KMS-11 (cell line): ENCODE measurements around the gene MBD1.
"Not testable (repeated sequence)": the region's sequence is repeated elsewhere in the genome, so short reads cannot be mapped to it uniquely, and the experiment has no call there.

Source experiments
- H2AFZ ChIP-seq: fragments of 200-600 bp; sonication (generic); 2 replicates; pipeline ENCODE4 v1.6.1; 2016; ENCODE audit warnings: antibody characterized with exemption, mixed run types, low read depth
- H3K27ac ChIP-seq: fragments of 200-600 bp; sonication (generic); 2 replicates; pipeline ENCODE4 v1.6.1; 2016; ENCODE audit warnings: mild to moderate bottlenecking, mixed run types
- H3K27me3 ChIP-seq: fragments of 200-600 bp; sonication (generic); 2 replicates; pipeline ENCODE4 v1.6.1; 2017; ENCODE audit warnings: mild to moderate bottlenecking, low read depth, mixed run types, moderate library complexity; ENCODE audit not compliant: insufficient read depth
- H3K36me3 ChIP-seq: fragments of 200-600 bp; sonication (generic); 2 replicates; pipeline ENCODE4 v1.6.1; 2017; ENCODE audit warnings: mild to moderate bottlenecking, mixed run types; ENCODE audit not compliant: insufficient read depth
- H3K4me1 ChIP-seq: fragments of 200-600 bp; sonication (generic); 2 replicates; pipeline ENCODE4 v1.6.1; 2016; ENCODE audit warnings: mild to moderate bottlenecking, low read depth, mixed run types; ENCODE audit not compliant: poor library complexity, severe bottlenecking
- H3K4me2 ChIP-seq: fragments of 200-600 bp; sonication (generic); 2 replicates; pipeline ENCODE4 v1.7.0; 2016; ENCODE audit warnings: mild to moderate bottlenecking, mixed run types
- H3K4me3 ChIP-seq: fragments of 200-600 bp; sonication (generic); IDR thresholded peaks from 2 replicates; pipeline ENCODE4 v1.6.1; 2017; ENCODE audit warnings: low read depth, low read length, mixed read lengths; ENCODE audit not compliant: insufficient read depth
- H3K79me2 ChIP-seq: fragments of 200-600 bp; sonication (generic); 2 replicates; pipeline ENCODE4 v1.6.1; 2016; ENCODE audit warnings: low read depth, mixed run types; ENCODE audit not compliant: insufficient read depth
- H3K9ac ChIP-seq: fragments of 200-600 bp; sonication (generic); 2 replicates; pipeline ENCODE4 v1.6.1; 2016; ENCODE audit warnings: mild to moderate bottlenecking, mixed run types
- H4K20me1 ChIP-seq: fragments of 200-600 bp; sonication (generic); 2 replicates; pipeline ENCODE4 v1.6.1; 2016; ENCODE audit warnings: mild to moderate bottlenecking, mixed run types; ENCODE audit not compliant: insufficient read depth
- CTCF ChIP-seq: fragments of 200-600 bp; sonication (generic); conservative IDR thresholded peaks from 2 replicates; pipeline ENCODE4 v1.6.1; 2017; ENCODE audit warnings: low read depth, mild to moderate bottlenecking, antibody characterized with exemption, low read length, moderate library complexity, mixed read lengths

The MBD1 gene

GRCh38 chr18:50262977-50263376 is 18.3 kb downstream of the MBD1 start:
- no peak overlapping the region for H2AFZ ChIP-seq
- peaks cover 13% of the 10 kb centered on the region for H3K4me1 ChIP-seq
- H3K4me3 ChIP-seq: no peak overlapping the region
- H4K20me1 ChIP-seq: no peaks in the 10 kb centered on the region
- no peak overlapping the region for H3K9ac ChIP-seq
- no peaks in the 10 kb centered on the region for H3K36me3 ChIP-seq
- no peaks in the 10 kb centered on the region for H3K79me2 ChIP-seq
- no peaks in the 10 kb centered on the region for H3K27me3 ChIP-seq
- no peak overlapping the region for H3K4me2 ChIP-seq
- TF ChIP-seq CTCF: no peak
- no peak overlapping the region for H3K27ac ChIP-seq

- Histone ChIP-seq H3K4me1 (no peaks in the 10 kb centered on the region), H3K79me2 (no peaks in the 10 kb centered on the region), H3K4me3 (no peak overlapping the region), H2AFZ (no peak overlapping the region), H3K4me2 (no peak overlapping the region), H4K20me1 (no peaks in the 10 kb centered on the region), H3K27me3 (no peaks in the 10 kb centered on the region), H3K36me3 (no peaks in the 10 kb centered on the region), H3K9ac (no peak overlapping the region), H3K27ac (no peak overlapping the region)
- no peak for TF ChIP-seq CTCF
Measured at GRCh38 chr18:50250935-50251334, 30.4 kb downstream of the MBD1 start.

- H3K4me2 ChIP-seq: no peak overlapping the region
- no peak overlapping the region for H3K4me3 ChIP-seq
- no peak overlapping the region for H2AFZ ChIP-seq
- H3K27me3 ChIP-seq: no peaks in the 10 kb centered on the region
- H3K4me1 ChIP-seq: no peaks in the 10 kb centered on the region
- TF ChIP-seq CTCF: no peak
- no peaks in the 10 kb centered on the region for H4K20me1 ChIP-seq
- no peak overlapping the region for H3K27ac ChIP-seq
- H3K9ac ChIP-seq: no peak overlapping the region
- H3K36me3 ChIP-seq: no peaks in the 10 kb centered on the region
- no peaks in the 10 kb centered on the region for H3K79me2 ChIP-seq
Measured at GRCh38 chr18:50249576-50249975, 31.7 kb downstream of the MBD1 start.

DNA sequence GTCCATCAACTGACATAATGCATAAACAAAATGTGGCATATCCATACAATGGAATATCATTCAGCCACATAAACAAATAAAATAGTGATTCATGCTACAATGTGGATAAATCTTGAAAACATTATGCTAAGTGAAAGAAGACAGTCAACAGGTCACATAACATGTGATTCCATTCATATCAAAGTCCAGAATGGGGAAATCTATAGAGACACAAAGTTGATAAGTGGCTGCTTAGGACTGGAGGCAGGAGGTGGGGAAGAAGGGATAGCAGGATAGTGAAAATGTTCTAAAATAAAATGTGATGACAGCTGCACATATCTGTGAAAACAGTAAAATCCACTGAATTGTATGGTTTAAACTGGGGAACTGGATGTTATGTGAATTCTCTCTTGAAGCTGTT is 33.8 kb downstream of the MBD1 start:
- Histone ChIP-seq H3K36me3 (no peaks in the 10 kb centered on the region), H3K4me2 (no peak overlapping the region), H3K4me3 (no peak overlapping the region), H3K4me1 (no peaks in the 10 kb centered on the region), H3K27me3 (no peaks in the 10 kb centered on the region), H3K79me2 (no peaks in the 10 kb centered on the region), H2AFZ (no peak overlapping the region), H3K27ac (no peak overlapping the region), H4K20me1 (no peaks in the 10 kb centered on the region), H3K9ac (no peak overlapping the region)
- no peak for TF ChIP-seq CTCF

GRCh38 chr18:50241768-50242167 is 39.6 kb downstream of the MBD1 start:
- H3K9ac ChIP-seq, H3K4me2 ChIP-seq, H3K4me3 ChIP-seq, H3K4me1 ChIP-seq, H3K27me3 ChIP-seq, H3K27ac ChIP-seq, H3K79me2 ChIP-seq, H2AFZ ChIP-seq, H4K20me1 ChIP-seq, H3K36me3 ChIP-seq: not testable (repeated sequence)
